ENCODE measurements around the gene ZNF692. TPM values are rescaled to one million over a fixed set of nuclear protein-coding genes. Genes with fewer than 3 reads are reported as not detected.
"Not testable (repeated sequence)": the region's sequence is repeated elsewhere in the genome, so short reads cannot be mapped to it uniquely, and the experiment has no call there.

Gene ZNF692
- total RNA-seq, 2 donors from 2014 or later: 65.0 to 99.7 TPM

GRCh38 chr1:248886237-248886895, 27.5 kb upstream of the ZNF692 start:
- 4% methylated on average over 1 of the region's 1 CpG for WGBS

GRCh38 chr1:248885646-248886045, 26.8 kb upstream of the ZNF692 start:
- H3K27ac ChIP-seq: no peak overlapping the region
- no peaks in the 10 kb centered on the region for H3K27me3 ChIP-seq (replicated peaks; ENCODE audit: insufficient read depth)
- no peaks in the 10 kb centered on the region for H3K9me3 ChIP-seq
- H3K4me1 ChIP-seq (replicated peaks): no peaks in the 10 kb centered on the region
- DNase-seq (ENCODE audit: low spot score): no peak
- no peaks in the 10 kb centered on the region for H3K36me3 ChIP-seq
- no peak for TF ChIP-seq CTCF (IDR thresholded peaks at IDR 0.05)
- no peak for TF ChIP-seq POLR2A (IDR thresholded peaks at IDR 0.05)
- no peak for TF ChIP-seq POLR2AphosphoS5 (IDR thresholded peaks at IDR 0.05)
- no peak overlapping the region for H3K4me3 ChIP-seq
- 94% methylated on average over 1 of the region's 1 CpG for WGBS
- intact Hi-C loops (cut with DNase I): no loop called here

More at GRCh38 chr1:248886237-248886895, 27.5 kb upstream of the ZNF692 start:
- Histone ChIP-seq H3K4me3 (no peak overlapping the region), H3K27me3 (replicated peaks; ENCODE audit: insufficient read depth) (no peaks in the 10 kb centered on the region), H3K36me3 (no peaks in the 10 kb centered on the region), H3K4me1 (replicated peaks) (no peaks in the 10 kb centered on the region), H3K27ac (no peak overlapping the region), H3K9me3 (no peaks in the 10 kb centered on the region)
- intact Hi-C loops (cut with DNase I): no loop called here
- no peak for DNase-seq (ENCODE audit: low spot score)
- TF ChIP-seq POLR2AphosphoS5 (IDR thresholded peaks at IDR 0.05): no peak
- TF ChIP-seq POLR2A (IDR thresholded peaks at IDR 0.05): no peak
- TF ChIP-seq CTCF (IDR thresholded peaks at IDR 0.05): no peak

- H3K4me1 ChIP-seq (replicated peaks): no peaks in the 10 kb centered on the region
- H3K4me3 ChIP-seq: no peak overlapping the region
- H3K27me3 ChIP-seq (replicated peaks; ENCODE audit: insufficient read depth): no peaks in the 10 kb centered on the region
- no peak for TF ChIP-seq POLR2AphosphoS5 (IDR thresholded peaks at IDR 0.05)
- TF ChIP-seq POLR2A (IDR thresholded peaks at IDR 0.05): no peak
- no peak for TF ChIP-seq CTCF (IDR thresholded peaks at IDR 0.05)
- WGBS: 81% methylated on average over 1 of the region's 1 CpG
- H3K36me3 ChIP-seq: no peaks in the 10 kb centered on the region
- DNase-seq (ENCODE audit: low spot score): no peak
- no peaks in the 10 kb centered on the region for H3K9me3 ChIP-seq
- no peak overlapping the region for H3K27ac ChIP-seq
- intact Hi-C loops (cut with DNase I): no loop called here
These were observed 25.9 kb upstream of the ZNF692 start for GRCh38 chr1:248884632-248885295.

GRCh38 chr1:248882427-248882826, 23.5 kb upstream of the ZNF692 start:
- 83% methylated on average over 7 of the region's 7 CpGs for WGBS
- intact Hi-C loops (cut with DNase I); H3K27ac ChIP-seq: not testable (repeated sequence)

GRCh38 chr1:248881261-248881660, 22.4 kb upstream of the ZNF692 start:
- 46% methylated on average over 1 of the region's 1 CpG for WGBS
- Histone ChIP-seq H3K36me3 (no peaks in the 10 kb centered on the region), H3K4me3 (no peak overlapping the region), H3K27ac (no peak overlapping the region), H3K4me1 (replicated peaks) (no peaks in the 10 kb centered on the region), H3K9me3 (no peaks in the 10 kb centered on the region), H3K27me3 (replicated peaks; ENCODE audit: insufficient read depth) (no peaks in the 10 kb centered on the region)
- no peak for DNase-seq (ENCODE audit: low spot score)
- TF ChIP-seq CTCF (IDR thresholded peaks at IDR 0.05): no peak
- TF ChIP-seq POLR2AphosphoS5 (IDR thresholded peaks at IDR 0.05): no peak
- TF ChIP-seq POLR2A (IDR thresholded peaks at IDR 0.05): no peak
- intact Hi-C loops (cut with DNase I): no loop called here

More at GRCh38 chr1:248882427-248882826, 23.5 kb upstream of the ZNF692 start:
- H3K36me3 ChIP-seq; H3K4me3 ChIP-seq; H3K27me3 ChIP-seq (replicated peaks; ENCODE audit: insufficient read depth); DNase-seq (ENCODE audit: low spot score); H3K9me3 ChIP-seq; H3K4me1 ChIP-seq (replicated peaks): not testable (repeated sequence)

Measured in prostate gland (tissue), 2 donors.